HG03103 (cell line): ENCODE data around the gene PRPF18.

Experiments
- ATAC-seq: cut with Tn5 transposase; IDR thresholded peaks from one replicate; pipeline ENCODE4 v1.9.1; 2021; ENCODE audit warnings: low read depth; ENCODE audit not compliant: unreplicated experiment

PRPF18 gene

DNA sequence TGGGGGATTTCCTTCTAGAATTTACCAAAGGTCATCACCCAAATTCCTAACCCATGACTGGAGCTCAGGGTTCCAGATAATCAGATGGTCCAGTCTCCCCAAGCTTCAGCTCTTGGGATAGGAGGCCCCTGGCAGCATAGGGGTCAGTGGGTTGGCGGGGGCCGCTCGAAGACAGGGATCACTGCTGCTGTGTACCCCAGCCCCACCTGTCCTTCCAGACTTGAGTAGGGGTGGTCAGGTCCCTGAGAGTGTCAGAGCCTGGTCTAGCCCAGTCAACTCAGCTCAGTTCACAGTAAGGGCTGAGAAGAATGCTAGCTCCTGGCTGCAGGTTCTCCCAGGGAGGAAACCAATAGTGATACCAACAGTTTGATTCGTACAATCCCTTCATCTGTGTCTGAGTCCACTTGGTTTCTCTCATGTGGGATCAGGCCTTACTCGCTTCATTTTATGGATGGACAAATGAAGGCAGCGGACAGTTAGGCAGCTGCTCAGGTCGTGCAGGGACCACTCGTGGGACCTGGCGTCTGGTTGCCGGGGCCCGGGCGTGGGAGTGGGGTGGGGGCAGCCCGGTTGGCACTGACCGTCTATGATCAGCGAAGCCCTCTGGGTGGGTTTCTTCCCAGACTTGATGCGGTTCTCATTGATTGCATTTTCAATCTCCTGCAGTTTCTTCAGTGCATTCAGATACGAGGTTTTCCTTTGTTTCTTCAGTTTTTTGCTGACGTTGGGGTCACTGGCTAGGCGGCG is 78.9 kb downstream of the PRPF18 start:
- ATAC-seq: no peak

DNA sequence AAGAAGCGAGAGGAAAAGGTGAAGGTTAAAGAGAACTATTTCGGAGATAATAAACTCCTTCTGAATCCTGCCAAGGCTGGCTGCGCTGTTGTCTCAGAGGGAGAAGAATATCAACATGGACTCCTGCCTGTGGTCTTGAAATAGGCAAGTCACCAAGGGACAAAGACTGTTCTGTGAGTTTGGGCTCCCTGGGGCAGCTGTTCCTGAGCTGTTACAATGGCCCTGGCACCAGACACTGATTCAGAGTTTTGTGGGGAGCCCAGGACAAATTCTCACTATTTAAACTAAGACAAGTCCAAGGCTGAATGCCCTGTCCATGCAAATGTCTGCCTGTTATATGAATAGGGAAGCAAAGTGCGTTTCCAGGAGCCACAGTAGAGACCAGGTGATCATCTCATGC is 81.4 kb downstream of the PRPF18 start:
- ATAC-seq: no peak

GRCh38 chr10:13669182-13669855 is 82.6 kb downstream of the PRPF18 start:
- no peak for ATAC-seq

GRCh38 chr10:13669901-13670300 is 83.1 kb downstream of the PRPF18 start:
- ATAC-seq: no peak

DNA sequence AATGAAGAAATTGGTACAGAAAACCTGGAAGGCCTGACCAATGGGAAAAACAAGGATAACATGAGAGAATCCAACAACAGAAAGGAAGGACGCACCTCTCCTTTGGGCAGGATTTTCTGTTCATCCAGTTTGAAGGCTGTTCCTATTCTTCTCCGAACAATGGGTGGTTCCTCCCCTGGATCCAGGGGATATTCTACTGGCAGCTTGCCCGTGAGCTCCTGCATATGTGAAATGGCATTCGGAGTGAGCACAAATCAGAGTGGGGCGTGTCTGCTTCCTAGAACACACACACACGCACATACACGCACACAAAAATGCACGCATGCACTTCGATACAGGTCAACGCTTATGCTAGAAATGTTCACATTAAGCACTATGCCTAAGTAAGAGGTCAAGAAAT is 83.5 kb downstream of the PRPF18 start:
- no peak for ATAC-seq

DNA sequence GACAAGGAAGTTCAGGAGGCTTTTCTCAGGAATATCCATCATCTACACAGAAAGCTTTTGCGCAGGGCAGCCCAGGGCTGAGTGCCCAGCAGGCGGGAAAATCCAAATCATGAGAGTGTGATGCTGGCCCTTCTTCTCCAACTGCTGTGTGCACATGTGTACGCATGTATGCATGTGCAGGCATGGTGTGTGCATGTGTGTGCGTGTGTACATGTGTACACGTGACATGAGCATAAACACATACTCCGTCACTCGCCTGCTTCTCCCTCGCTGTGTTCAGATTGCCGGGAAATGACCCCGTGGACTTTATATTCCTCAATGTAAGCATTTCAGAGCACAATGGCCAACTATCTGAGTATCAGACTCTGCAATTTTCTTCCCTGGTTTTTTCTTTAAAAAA is 85.1 kb downstream of the PRPF18 start:
- ATAC-seq: no peak

DNA sequence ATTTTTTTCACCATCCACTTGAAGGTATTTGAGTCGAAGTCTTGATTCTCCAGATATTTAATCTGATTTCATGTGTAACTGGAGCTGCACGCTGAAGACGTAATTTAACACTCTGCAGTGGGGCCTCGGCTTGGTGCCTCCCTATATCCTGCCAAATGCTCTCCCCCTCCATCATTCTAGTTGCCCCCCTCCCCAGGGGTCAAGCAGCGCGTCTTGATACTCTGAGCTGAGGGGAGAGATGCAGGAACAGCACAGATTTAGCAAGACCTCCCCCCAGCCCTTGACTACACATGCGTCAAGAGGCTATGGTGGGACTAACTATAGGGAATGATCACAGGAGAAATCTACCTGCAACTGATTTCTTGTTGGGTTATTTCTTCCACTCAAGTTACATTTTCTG is 85.8 kb downstream of the PRPF18 start:
- no peak for ATAC-seq

GRCh38 chr10:13673156-13673555 is 86.4 kb downstream of the PRPF18 start:
- ATAC-seq: no peak

GRCh38 chr10:13674645-13675588 is 88.2 kb downstream of the PRPF18 start:
- ATAC-seq: no peak

DNA sequence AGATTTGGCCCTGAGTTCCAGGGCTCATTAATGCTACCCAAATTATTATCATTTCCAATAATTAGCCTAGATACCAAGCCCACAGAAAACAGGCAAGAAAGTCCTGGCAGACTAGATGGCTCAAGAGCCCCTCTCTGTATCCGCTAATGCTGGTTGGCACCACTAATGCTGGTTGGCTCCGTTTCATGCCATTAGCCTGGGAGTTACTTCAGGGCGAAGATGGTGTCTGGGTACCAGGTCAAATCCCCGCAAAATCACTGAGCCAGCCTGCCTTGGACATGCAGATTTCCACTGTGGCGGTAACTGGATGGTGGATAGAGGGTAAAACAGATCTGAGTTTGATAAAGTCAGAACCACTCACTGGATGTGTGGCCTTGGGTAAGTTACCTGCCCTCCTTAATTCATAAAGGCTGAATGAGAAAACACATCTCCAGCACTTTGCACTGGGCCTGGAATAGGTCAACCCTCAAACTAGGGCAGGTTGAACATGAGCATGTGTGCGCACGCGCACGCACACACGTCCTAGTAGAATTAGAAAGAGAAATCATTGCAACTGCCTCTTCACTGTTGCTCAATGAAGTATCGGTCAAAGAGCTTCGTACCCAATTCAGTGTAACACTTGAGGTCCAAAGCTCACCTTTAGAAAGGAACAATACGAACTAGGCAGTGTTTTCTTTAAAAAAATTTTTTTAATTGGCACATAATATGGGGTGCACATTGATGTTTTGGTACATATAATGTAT is 91.5 kb downstream of the PRPF18 start:
- ATAC-seq: no peak
